ENCODE data around the gene ZBBX. TPM values are rescaled to one million over a fixed set of nuclear protein-coding genes. Genes with fewer than 3 reads are reported as not detected.

ZBBX gene
- total and polyA plus RNA-seq, 10 of the 15 experiments (the other 5 are each of a cell fraction or from before 2014, with no cell fraction given), result 0.01 to 0.34 (median 0.17) TPM; not detected in 6

GRCh38 chr3:167274141-167274874, 105.8 kb downstream of the ZBBX start:
- Histone ChIP-seq H4K20me1 (ENCODE audit: control insufficient read depth, insufficient read depth) (no peaks in the 10 kb centered on the region), H3K4me1 (ENCODE audit: control insufficient read depth, insufficient read depth, low read length) (no peaks in the 10 kb centered on the region), H3K9me3 (replicated peaks; ENCODE audit: control insufficient read depth, insufficient read depth, low read length) (no peaks in the 10 kb centered on the region), H3K36me3 (ENCODE audit: control insufficient read depth in 2 of 2, insufficient read depth in 2 of 2, low read length in 1 of 2) (no peaks in the 10 kb centered on the region), H2AFZ (ENCODE audit: control insufficient read depth, low read depth, low read length) (no peak overlapping the region), H3K4me3 (no peak overlapping the region), H3K27me3 (replicated peaks in 1 of 2; ENCODE audit: control insufficient read depth in 2 of 2, insufficient read depth in 2 of 2, low read length in 1 of 2) (no peaks in the 10 kb centered on the region), H3K27ac (ENCODE audit: control insufficient read depth, insufficient read depth) (no peak overlapping the region), H3K79me2 (ENCODE audit: control insufficient read depth, insufficient read depth, low read length) (no peaks in the 10 kb centered on the region), H3K9ac (ENCODE audit: control insufficient read depth, insufficient read depth, low read length) (no peak overlapping the region), H3K4me2 (ENCODE audit: control insufficient read depth, insufficient read depth) (no peak overlapping the region)
- FAIRE-seq, result no peak
- ChIA-PET POLR2A (no interaction called here), RAD21 (ENCODE audit: unreplicated experiment) (no interaction called here), CTCF (no interaction called here), SMC1A (ENCODE audit: uncharacterized antibody, unreplicated experiment) (interaction anchor here (0.7 kb wide), 1 partner anchor 224 kb away, joined by 3 read pairs; no protein-coding TSS in a partner anchor)
- ATAC-seq, result no peak
- TF ChIP-seq PBX3 (IDR thresholded peaks at IDR 0.05; ENCODE audit: insufficient replicate concordance, low read depth, low read length) (no peak), SMC3 (IDR thresholded peaks at IDR 0.05; ENCODE audit: borderline replicate concordance, low read length) (no peak), MTA2 (IDR thresholded peaks at IDR 0.05; ENCODE audit: low read depth) (no peak), ZNF622 (IDR thresholded peaks at IDR 0.05) (no peak), STAT1 (conservative IDR thresholded peaks at IDR 0.05) (no peak), JUND (IDR thresholded peaks at IDR 0.05; ENCODE audit: low read depth, low read length) (no peak), ATF7 (IDR thresholded peaks at IDR 0.05; ENCODE audit: low read depth) (no peak), IRF5 (IDR thresholded peaks at IDR 0.05; ENCODE audit: borderline replicate concordance) (no peak), NFXL1 (IDR thresholded peaks at IDR 0.05; ENCODE audit: borderline replicate concordance) (no peak), CHD4 (IDR thresholded peaks at IDR 0.05) (no peak), ZNF274 (IDR thresholded peaks at IDR 0.05; ENCODE audit: insufficient read depth, insufficient read length) (no peak), E2F8 (IDR thresholded peaks at IDR 0.05; ENCODE audit: low read depth, partially characterized antibody) (no peak), ZNF207 (IDR thresholded peaks at IDR 0.05; ENCODE audit: borderline replicate concordance) (no peak), ZNF24 (IDR thresholded peaks at IDR 0.05) (no peak), SRF (IDR thresholded peaks at IDR 0.05; ENCODE audit: low read depth in 2 of 2, low read length in 2 of 2) (no peak), TCF3 (IDR thresholded peaks at IDR 0.05; ENCODE audit: borderline replicate concordance, insufficient read depth, low read depth, low read length) (no peak), IKZF1 (conservative IDR thresholded peaks at IDR 0.05) (no peak), TARDBP (IDR thresholded peaks at IDR 0.05; ENCODE audit: borderline replicate concordance) (no peak)
- DNase-seq (ENCODE audit: low read depth, low spot score), result no peak
- intact Hi-C loops (cut with micrococcal nuclease; ENCODE audit: unreplicated experiment) (no loop called here), in situ Hi-C loops (cut with MboI) (no loop called here)
- BruUV-seq (replicated peaks), result no TSS peak
- 46% methylated on average over 7 of the region's 7 CpGs for WGBS (ENCODE audit: insufficient coverage, insufficient replicate concordance, low lambda C conversion rate, missing lambda C conversion rate)
